Ovary (tissue), 3 donors: ENCODE results near the gene KLHL17.

Experiments used
- CTCF ChIP-seq, 3 donors: fragments of 450-650 bp in 2 of 3; fragments of 200-600 bp in 1 of 3; IDR thresholded peaks; one replicate each; pipeline versions ENCODE4 v1.5.1 to v1.8.0; 2016 to 2022; ENCODE audit warnings: antibody characterized with exemption in 3 of 3, mild to moderate bottlenecking in 1 of 3
- POLR2A ChIP-seq: fragments of 450-650 bp; IDR thresholded peaks from one replicate; pipeline ENCODE4 v1.6.1; 2017; ENCODE audit warnings: antibody characterized with exemption, mild to moderate bottlenecking, moderate library complexity
- donor health status: DM: no; HTN: no; CAD: no.

- TF ChIP-seq CTCF (IDR thresholded peaks at IDR 0.05) (no peak), POLR2A (no peak)
Measured at GRCh38 chr1:932173-932510, 28.2 kb upstream of the KLHL17 start.
